Thyroid gland (tissue), 4 donors: ENCODE data around the gene TENM3. TPM values are rescaled to one million over a fixed set of nuclear protein-coding genes. Genes with fewer than 3 reads are reported as not detected.

Experiments
- DNase-seq, 2 donors: peaks; one replicate each; pipeline ENCODE4 v3.0.0-alpha.2; 2019
- H3K27ac ChIP-seq, 3 donors: fragments of 200-600 bp; sonication (generic); 1 replicate in 2 of 3; 2 replicates in 1 of 3; pipeline ENCODE4 v1.5.1; 2016 to 2019; ENCODE audit warnings: mild to moderate bottlenecking in 1 of 3, moderate library complexity in 1 of 3
- H3K27me3 ChIP-seq: fragments of 200-600 bp; sonication (generic); one replicate; pipeline ENCODE4 v1.5.1; 2019
- H3K36me3 ChIP-seq, 2 donors: fragments of 200-600 bp; sonication (generic); one replicate each; pipeline ENCODE4 v1.5.1; 2016 to 2019
- H3K4me1 ChIP-seq, 2 donors: fragments of 200-600 bp; sonication (generic); one replicate each; pipeline ENCODE4 v1.5.1; 2017 to 2019
- H3K4me3 ChIP-seq, 3 donors: fragments of 200-600 bp; sonication (generic); replicated peaks in 1 of 3; 1 replicate in 2 of 3; 2 replicates in 1 of 3; pipeline ENCODE4 v1.5.1; 2016; ENCODE audit warnings: mild to moderate bottlenecking in 1 of 3
- H3K9me3 ChIP-seq: fragments of 200-600 bp; sonication (generic); one replicate; pipeline ENCODE4 v1.5.1; 2017
- CTCF ChIP-seq, 6 experiments: fragments of 200-600 bp in 3 of 6; fragments of 450-650 bp in 3 of 6; sonication (generic) in 3 of 6; IDR thresholded peaks; one replicate each; pipeline ENCODE4 v1.5.1; 2016 to 2019; ENCODE audit warnings: antibody characterized with exemption in 6 of 6, mild to moderate bottlenecking in 2 of 6, inconsistent platforms in 1 of 6, moderate library complexity in 1 of 6
- POLR2A ChIP-seq, 2 donors: fragments of 450-650 bp; IDR thresholded peaks; one replicate each; pipeline ENCODE4 v1.6.1; 2017; ENCODE audit warnings: antibody characterized with exemption in 2 of 2, mild to moderate bottlenecking in 2 of 2, moderate library complexity in 1 of 2
- WGBS, 2 donors: methylation state at CpG; one replicate each; pipeline ENCODE4 v1.1.5; 2017; 5-methylcytosine and 5-hydroxymethylcytosine counted together
- intact Hi-C: fragments of 100-400 bp; cut with DNase I; formaldehyde crosslinking; loops from one replicate; pipeline ENCODE4 v1.15.1; 2023
- total RNA-seq, 4 donors: library from RNA; depleted of rRNA; stranded (reverse); fragments of >200 nt; gene quantifications; one replicate each; pipeline ENCODE4 v1.2.3, GENCODE V29; 2016

Gene TENM3
- total RNA-seq, 4 donors from 2014 or later = 41.8 to 82.2 (median 68.1) TPM

GRCh38 chr4:182225257-182225852 is 17.8 kb upstream of the TENM3 start:
- Histone ChIP-seq H3K4me3 (no peak overlapping the region), H3K27ac (no peak overlapping the region), H3K9me3 (no peaks in the 10 kb centered on the region), H3K4me1 (peaks cover 0 to 6% of the 10 kb centered on the region in 2 donors), H3K27me3 (no peaks in the 10 kb centered on the region), H3K36me3 (no peaks in the 10 kb centered on the region)
- WGBS, 2 donors = 88 to 91% methylated on average over 9 of the region's 9 CpGs
- no peak for DNase-seq
- TF ChIP-seq POLR2A (IDR thresholded peaks at IDR 0.05) = no peak
- no peak for TF ChIP-seq CTCF (IDR thresholded peaks at IDR 0.05)
- intact Hi-C loops = no loop called here

GRCh38 chr4:182227611-182228010 is 15.6 kb upstream of the TENM3 start:
- DNase-seq = no peak
- H3K27ac ChIP-seq = no peak overlapping the region
- intact Hi-C loops = no loop called here
- H3K4me1 ChIP-seq = peaks cover 0 to 11% of the 10 kb centered on the region in 2 donors
- H3K27me3 ChIP-seq = no peaks in the 10 kb centered on the region
- H3K9me3 ChIP-seq = no peaks in the 10 kb centered on the region
- WGBS, 2 donors = 92 to 94% methylated on average over 6 of the region's 6 CpGs
- H3K36me3 ChIP-seq = no peaks in the 10 kb centered on the region
- no peak overlapping the region for H3K4me3 ChIP-seq
- TF ChIP-seq POLR2A (IDR thresholded peaks at IDR 0.05) (no peak), CTCF (IDR thresholded peaks at IDR 0.05) (no peak)

- H3K36me3 ChIP-seq = no peaks in the 10 kb centered on the region
- DNase-seq = no peak
- H3K27ac ChIP-seq = no peak overlapping the region
- TF ChIP-seq CTCF (IDR thresholded peaks at IDR 0.05) = no peak
- TF ChIP-seq POLR2A (IDR thresholded peaks at IDR 0.05) = no peak
- H3K27me3 ChIP-seq = no peaks in the 10 kb centered on the region
- H3K4me1 ChIP-seq = peaks cover 0 to 6% of the 10 kb centered on the region in 2 donors
- intact Hi-C loops = no loop called here
- no peaks in the 10 kb centered on the region for H3K9me3 ChIP-seq
- H3K4me3 ChIP-seq = no peak overlapping the region
- WGBS, 2 donors = 77 to 86% methylated on average over 7 of the region's 7 CpGs
Measured at GRCh38 chr4:182228991-182229577, 14.1 kb upstream of the TENM3 start.

- no peak for DNase-seq
- no peaks in the 10 kb centered on the region for H3K36me3 ChIP-seq
- no peak overlapping the region for H3K4me3 ChIP-seq
- WGBS, 2 donors = 84 to 89% methylated on average over 11 of the region's 11 CpGs
- no peak overlapping the region for H3K27ac ChIP-seq
- no peaks in the 10 kb centered on the region for H3K9me3 ChIP-seq
- no peak for TF ChIP-seq CTCF (IDR thresholded peaks at IDR 0.05)
- no peak for TF ChIP-seq POLR2A (IDR thresholded peaks at IDR 0.05)
- intact Hi-C loops = no loop called here
- H3K27me3 ChIP-seq = no peaks in the 10 kb centered on the region
- peaks cover 0 to 6% of the 10 kb centered on the region in 2 donors for H3K4me1 ChIP-seq
Measured at GRCh38 chr4:182230256-182230655, 12.9 kb upstream of the TENM3 start.

GRCh38 chr4:182231080-182231479 is 12.1 kb upstream of the TENM3 start:
- no peaks in the 10 kb centered on the region for H3K27me3 ChIP-seq
- no peak overlapping the region for H3K27ac ChIP-seq
- H3K9me3 ChIP-seq = no peaks in the 10 kb centered on the region
- WGBS, 2 donors = 58 to 71% methylated on average over 4 of the region's 4 CpGs
- H3K36me3 ChIP-seq = no peaks in the 10 kb centered on the region
- H3K4me1 ChIP-seq = peaks cover 0 to 6% of the 10 kb centered on the region in 2 donors
- H3K4me3 ChIP-seq = no peak overlapping the region
- intact Hi-C loops = no loop called here
- DNase-seq = no peak
- TF ChIP-seq CTCF (IDR thresholded peaks at IDR 0.05) (no peak), POLR2A (IDR thresholded peaks at IDR 0.05) (no peak)
